IPS DF 6.9 (cell line): ENCODE results near the gene HARBI1.

Experiments used
- DNase-seq: peaks from one replicate; pipeline ENCODE4 v3.0.0-alpha.2; 2013; ENCODE audit warnings: low read depth, low spot score
- H3K27ac ChIP-seq: one replicate; pipeline ENCODE4 v1.5.1; 2013; ENCODE audit warnings: low read length, control low read depth
- H3K27me3 ChIP-seq: 2 replicates; pipeline ENCODE4 v1.6.1; 2013; ENCODE audit warnings: mild to moderate bottlenecking, low read length; ENCODE audit not compliant: control insufficient read depth, insufficient read depth
- H3K36me3 ChIP-seq: 2 replicates; pipeline ENCODE4 v1.6.1; 2013; ENCODE audit warnings: low read length; ENCODE audit not compliant: control insufficient read depth, insufficient read depth
- H3K4me1 ChIP-seq: 2 replicates; pipeline ENCODE4 v1.6.1; 2013; ENCODE audit warnings: low read length; ENCODE audit not compliant: control insufficient read depth, insufficient read depth
- H3K4me3 ChIP-seq: 2 replicates; pipeline ENCODE4 v1.5.1; 2013; ENCODE audit warnings: mild to moderate bottlenecking, low read length
- H3K9me3 ChIP-seq: 2 replicates; pipeline ENCODE4 v1.6.1; 2013; ENCODE audit warnings: low read length, inconsistent platforms; ENCODE audit not compliant: control insufficient read depth, insufficient read depth
- WGBS: extraction: QIAGEN DNeasy Blood & Tissue Kit; methylation state at CpG from one replicate; pipeline ENCODE4 v1.1.7; 2013; ENCODE audit warnings: mixed read lengths, missing lambda C conversion rate; ENCODE audit not compliant: insufficient read length, insufficient coverage; 5-methylcytosine and 5-hydroxymethylcytosine counted together

Gene HARBI1

DNA sequence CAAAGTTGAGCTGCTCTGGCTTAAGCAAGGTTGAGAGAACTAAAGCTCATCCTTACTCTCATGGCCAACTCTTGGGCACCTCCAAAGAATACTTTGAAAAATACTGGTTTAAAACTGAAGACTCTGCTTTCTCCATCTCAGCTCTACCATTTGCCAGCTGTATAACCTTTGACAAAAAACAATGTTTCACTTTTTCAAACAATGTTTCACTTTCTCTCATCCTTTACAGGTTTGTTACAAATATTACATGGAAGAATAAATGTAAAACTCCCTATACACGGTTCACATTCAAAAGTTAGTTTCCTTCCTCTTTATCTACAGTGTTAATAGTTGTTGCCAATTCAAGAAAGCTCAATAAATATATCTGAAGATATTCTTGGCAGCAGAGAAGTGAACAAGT lies 42.4 kb downstream of the HARBI1 start:
- H3K27ac ChIP-seq = no peak overlapping the region
- H3K27me3 ChIP-seq = no peaks in the 10 kb centered on the region
- H3K36me3 ChIP-seq = no peaks in the 10 kb centered on the region
- H3K9me3 ChIP-seq = no peaks in the 10 kb centered on the region
- H3K4me3 ChIP-seq = no peak overlapping the region
- whole genome bisulfite sequencing = no CpG with 5 or more reads among the region's 1 CpG
- DNase-seq = no peak
- H3K4me1 ChIP-seq = no peaks in the 10 kb centered on the region

DNA sequence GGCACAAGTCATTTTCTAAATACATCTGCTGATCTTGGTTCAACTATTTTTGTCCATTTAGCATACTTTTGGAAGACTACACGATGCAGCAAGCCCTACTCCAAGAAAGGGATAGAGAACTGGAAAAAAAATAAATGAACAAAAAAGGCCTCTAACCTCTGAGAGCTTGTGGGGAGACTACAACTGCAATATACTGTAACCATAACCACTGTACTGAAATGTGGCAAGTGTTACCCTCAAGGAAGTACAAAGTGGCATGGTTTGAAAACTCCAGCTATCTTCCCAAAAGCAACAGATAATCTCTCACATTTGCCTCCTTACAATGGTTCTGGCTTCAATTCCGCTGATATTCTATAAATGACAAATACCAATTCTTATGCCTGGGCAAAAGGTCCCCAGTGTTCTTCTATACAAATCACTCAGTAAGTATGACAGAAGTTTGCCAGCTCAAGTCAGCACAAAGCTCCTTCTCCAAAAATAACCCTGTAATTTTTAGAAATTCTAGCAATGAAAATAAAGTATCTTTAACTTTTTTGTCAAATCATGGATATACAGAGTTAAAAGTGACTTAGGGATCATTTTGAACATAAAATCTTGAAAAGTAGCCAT lies 46.1 kb downstream of the HARBI1 start:
- Histone ChIP-seq H3K9me3 (no peaks in the 10 kb centered on the region), H3K27ac (no peak overlapping the region), H3K27me3 (no peaks in the 10 kb centered on the region), H3K4me1 (no peaks in the 10 kb centered on the region; the same call in 1 of the 2 replicates), H3K36me3 (no peaks in the 10 kb centered on the region), H3K4me3 (no peak overlapping the region)
- DNase-seq = no peak
- no CpG with 5 or more reads among the region's 2 CpGs for WGBS

DNA sequence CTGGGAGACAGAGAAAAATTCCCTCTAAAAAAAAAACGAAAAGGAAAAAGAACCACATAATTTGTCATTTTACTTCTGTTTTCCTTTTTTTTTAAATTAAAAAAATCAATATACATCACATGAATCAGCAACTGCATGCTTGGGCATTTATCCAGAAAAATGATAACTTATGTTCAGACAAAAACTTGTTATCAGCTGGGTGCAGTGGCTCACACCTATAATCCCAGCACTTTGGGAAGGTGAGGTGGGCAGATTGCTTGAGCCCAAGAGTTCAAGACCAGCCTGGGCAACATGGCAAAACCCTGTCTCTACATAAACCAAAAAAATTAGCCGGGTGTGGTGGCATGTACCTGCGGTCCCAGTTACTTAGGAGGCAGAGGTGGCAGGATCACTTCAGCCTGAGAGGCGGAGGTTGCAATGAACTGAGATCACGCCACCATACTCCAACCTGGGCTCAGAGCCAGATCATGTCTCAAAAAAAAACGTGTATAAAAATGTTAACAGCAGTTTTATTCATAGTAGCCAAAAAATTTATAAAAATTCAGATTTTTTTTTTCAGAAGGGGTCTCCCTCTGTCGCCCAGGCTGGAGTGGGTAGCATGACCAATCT lies 51.7 kb downstream of the HARBI1 start:
- Histone ChIP-seq H3K4me3 (no peak overlapping the region), H3K4me1 (no peaks in the 10 kb centered on the region; the same call in 1 of the 2 replicates), H3K9me3 (no peaks in the 10 kb centered on the region), H3K36me3 (no peaks in the 10 kb centered on the region), H3K27ac (no peak overlapping the region), H3K27me3 (no peaks in the 10 kb centered on the region)
- no CpG with 5 or more reads among the region's 7 CpGs for WGBS
- DNase-seq = no peak

DNA sequence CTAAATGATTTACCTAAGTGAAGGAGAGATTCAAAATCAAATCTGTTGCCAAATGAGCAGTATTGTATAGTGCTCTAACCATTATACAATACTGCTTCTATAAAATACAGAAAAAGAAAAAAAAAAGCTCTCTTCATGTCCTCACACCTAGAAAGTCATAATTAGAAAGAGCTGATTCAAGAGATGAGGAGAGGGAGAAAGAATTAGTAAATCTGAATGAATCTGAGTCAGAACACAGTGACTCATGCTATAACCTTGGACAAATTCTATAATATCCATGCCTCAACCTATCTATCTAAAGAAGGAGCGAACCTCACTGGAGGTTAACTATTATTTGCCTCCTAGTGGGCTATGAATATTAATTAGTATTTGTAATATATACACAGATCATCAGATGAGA lies 52.6 kb downstream of the HARBI1 start:
- no peak overlapping the region for H3K4me3 ChIP-seq
- no peak overlapping the region for H3K27ac ChIP-seq
- no CpG with 5 or more reads among the region's 1 CpG for WGBS
- H3K27me3 ChIP-seq = no peaks in the 10 kb centered on the region
- H3K36me3 ChIP-seq = no peaks in the 10 kb centered on the region
- H3K4me1 ChIP-seq = no peaks in the 10 kb centered on the region; the same call in 1 of the 2 replicates
- no peak for DNase-seq
- H3K9me3 ChIP-seq = no peaks in the 10 kb centered on the region

DNA sequence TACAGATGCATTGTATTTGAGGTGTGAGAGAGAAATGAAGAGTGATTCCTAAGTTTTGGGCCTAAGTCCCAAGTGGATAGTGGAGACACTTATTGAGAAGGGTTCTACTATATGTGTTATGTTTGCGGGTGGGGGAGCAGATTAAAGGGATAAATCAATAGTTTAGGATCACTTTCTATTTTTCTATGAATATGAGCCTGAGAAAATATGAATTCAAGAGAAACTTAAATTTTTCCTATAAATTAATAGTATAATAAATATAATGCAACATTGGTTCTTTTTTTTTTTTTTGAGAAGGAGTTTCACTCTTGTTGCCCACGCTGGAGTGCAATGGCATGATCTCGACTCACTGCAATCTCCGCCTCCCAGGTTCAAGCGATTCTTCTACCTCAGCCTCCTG lies 54.5 kb downstream of the HARBI1 start:
- no peaks in the 10 kb centered on the region for H3K36me3 ChIP-seq
- H3K27ac ChIP-seq = no peak overlapping the region
- no peaks in the 10 kb centered on the region for H3K9me3 ChIP-seq
- H3K4me3 ChIP-seq = no peak overlapping the region
- WGBS = no CpG with 5 or more reads among the region's 5 CpGs
- H3K27me3 ChIP-seq = no peaks in the 10 kb centered on the region
- no peak for DNase-seq
- no peaks in the 10 kb centered on the region for H3K4me1 ChIP-seq

DNA sequence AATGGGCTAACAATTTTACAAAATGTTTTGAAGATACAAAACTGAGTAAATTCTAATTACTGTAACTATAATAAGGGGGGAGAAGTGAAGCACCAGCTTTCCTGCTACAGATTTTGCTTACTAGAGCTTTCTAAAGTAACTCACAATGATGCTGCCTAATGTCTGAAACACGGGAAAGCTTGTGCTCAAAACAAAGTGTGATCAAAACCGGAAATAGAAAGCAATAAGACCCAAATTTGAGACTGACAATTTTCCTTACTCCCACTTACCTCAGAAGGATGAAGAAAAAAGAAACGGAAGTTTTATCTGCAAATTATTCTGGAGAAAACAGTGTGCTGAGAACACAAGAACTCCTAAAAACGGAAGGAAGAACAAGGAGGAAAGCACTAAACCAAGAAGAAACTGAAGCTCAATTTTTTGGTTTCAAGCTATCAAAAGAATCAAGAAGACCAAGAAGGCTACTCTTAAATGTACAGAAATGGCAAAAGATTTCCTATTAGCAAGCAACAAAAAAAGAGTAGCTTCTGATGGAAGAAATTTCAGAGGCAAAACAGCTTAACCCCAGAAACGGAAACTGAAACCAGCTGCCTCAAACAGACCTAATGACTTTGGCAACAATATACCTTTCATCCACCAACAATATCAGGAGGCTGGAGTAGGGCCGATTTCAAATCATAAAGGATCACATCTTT lies 56.6 kb downstream of the HARBI1 start:
- no peaks in the 10 kb centered on the region for H3K4me1 ChIP-seq
- no peaks in the 10 kb centered on the region for H3K36me3 ChIP-seq
- DNase-seq = no peak
- H3K4me3 ChIP-seq = no peak overlapping the region
- no peak overlapping the region for H3K27ac ChIP-seq
- no peaks in the 10 kb centered on the region for H3K27me3 ChIP-seq
- no peaks in the 10 kb centered on the region for H3K9me3 ChIP-seq
- WGBS = no CpG with 5 or more reads among the region's 6 CpGs

DNA sequence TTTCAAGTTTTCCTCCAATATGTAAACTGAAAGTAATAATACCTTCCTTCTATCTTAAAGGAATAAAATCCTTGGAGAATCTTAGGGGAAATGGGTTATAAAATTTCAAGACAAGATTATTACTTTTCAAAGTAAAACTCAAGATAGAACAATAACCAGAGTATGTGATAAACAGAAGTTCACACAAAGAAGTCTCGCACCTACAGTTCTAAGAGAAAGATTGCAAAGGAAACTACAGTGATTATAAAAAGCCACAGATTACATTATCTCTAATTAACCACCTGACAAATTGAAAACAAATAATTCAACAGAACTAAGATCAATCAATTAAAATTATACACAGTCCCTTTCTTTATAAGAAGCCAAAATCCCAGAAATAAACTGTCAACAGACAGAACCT lies 57.2 kb downstream of the HARBI1 start:
- Histone ChIP-seq H3K36me3 (no peaks in the 10 kb centered on the region), H3K27ac (no peak overlapping the region), H3K9me3 (no peaks in the 10 kb centered on the region), H3K27me3 (no peaks in the 10 kb centered on the region), H3K4me3 (no peak overlapping the region), H3K4me1 (no peaks in the 10 kb centered on the region)
- no CpG with 5 or more reads among the region's 1 CpG for WGBS
- DNase-seq = no peak

DNA sequence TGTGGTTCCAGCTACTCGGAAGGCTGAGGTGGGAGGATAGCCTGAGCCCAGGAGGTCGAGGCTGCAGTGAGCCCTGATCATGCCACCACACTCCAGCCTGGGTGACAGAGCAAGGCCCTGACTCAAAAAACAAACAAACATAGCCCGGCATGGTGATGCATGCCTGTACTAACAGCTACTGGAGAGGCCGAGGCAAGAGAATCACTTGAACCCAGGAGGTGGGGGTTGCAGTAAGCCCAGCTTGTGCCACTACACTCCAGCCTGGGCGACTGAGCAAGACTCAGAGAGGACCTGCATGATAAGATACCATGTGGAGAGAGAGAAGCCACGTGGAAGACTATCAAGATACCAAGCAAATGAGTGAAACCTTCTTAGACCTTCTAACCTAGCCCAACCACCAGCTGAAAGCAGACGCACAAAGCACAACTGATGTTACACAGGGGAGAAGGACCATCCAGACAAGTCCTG lies 59.3 kb downstream of the HARBI1 start:
- Histone ChIP-seq H3K4me3 (no peak overlapping the region), H3K4me1 (no peaks in the 10 kb centered on the region; the same call in 1 of the 2 replicates), H3K27me3 (no peaks in the 10 kb centered on the region), H3K27ac (no peak overlapping the region), H3K36me3 (no peaks in the 10 kb centered on the region), H3K9me3 (no peaks in the 10 kb centered on the region)
- no peak for DNase-seq
- WGBS = no CpG with 5 or more reads among the region's 7 CpGs

DNA sequence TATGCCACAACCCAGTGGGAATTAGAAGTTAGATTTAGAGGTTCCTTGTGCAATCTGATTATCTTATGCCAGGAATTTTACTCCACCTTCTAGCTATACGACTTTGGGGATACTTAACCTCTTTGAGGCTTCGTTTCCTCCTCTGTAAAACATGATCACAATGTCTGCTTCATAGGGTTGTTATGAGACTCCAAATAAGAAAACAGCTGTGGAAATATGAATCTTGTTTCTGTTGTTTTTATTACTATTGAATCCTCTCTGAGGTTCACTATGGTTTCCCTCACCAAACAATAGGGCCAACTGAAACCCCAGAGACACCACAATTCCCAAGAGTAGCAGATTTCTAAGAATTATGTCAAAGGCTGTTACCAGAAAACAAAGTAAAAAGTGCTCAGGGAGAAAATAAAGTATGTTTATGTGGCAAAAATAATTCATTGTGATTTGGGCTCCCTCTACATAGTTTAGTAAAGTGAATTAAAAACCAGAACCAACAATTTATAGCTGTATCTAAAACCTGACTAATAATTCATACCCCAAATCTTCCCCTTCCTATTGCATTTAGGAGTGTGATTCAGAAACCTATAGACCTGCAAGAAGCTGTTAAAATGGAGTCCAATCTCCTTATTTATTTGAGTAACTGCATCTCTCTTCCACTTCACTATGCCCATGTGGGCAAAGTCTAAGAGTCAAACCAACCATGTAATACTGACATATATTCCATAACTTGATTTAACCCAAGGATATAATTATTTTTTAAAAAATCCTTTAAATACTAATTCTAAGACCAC lies 61.6 kb downstream of the HARBI1 start:
- Histone ChIP-seq H3K9me3 (no peaks in the 10 kb centered on the region), H3K27me3 (no peaks in the 10 kb centered on the region), H3K27ac (no peak overlapping the region), H3K4me3 (no peak overlapping the region), H3K4me1 (no peaks in the 10 kb centered on the region; the same call in 1 of the 2 replicates), H3K36me3 (no peaks in the 10 kb centered on the region)
- no peak for DNase-seq
- WGBS = no CpG with 5 or more reads among the region's 2 CpGs
